ENCODE measurements around the gene PKP4.

The PKP4 gene

GRCh38 chr2:158670292-158670691 is 213.5 kb downstream of the PKP4 start:
- TF ChIP-seq CTCF (IDR thresholded peaks at IDR 0.05; ENCODE audit: low read depth, low read length) = no peak
- H3K4me3 ChIP-seq (ENCODE audit: low read depth, low read length) = no peak overlapping the region

GRCh38 chr2:158671360-158672245 is 214.9 kb downstream of the PKP4 start:
- H3K4me3 ChIP-seq (ENCODE audit: low read depth, low read length) = no peak overlapping the region
- TF ChIP-seq CTCF (IDR thresholded peaks at IDR 0.05; ENCODE audit: low read depth, low read length) = no peak

- no peak for TF ChIP-seq CTCF (IDR thresholded peaks at IDR 0.05; ENCODE audit: low read depth, low read length)
- H3K4me3 ChIP-seq (ENCODE audit: low read depth, low read length) = no peak overlapping the region
These were observed 219.5 kb downstream of the PKP4 start for GRCh38 chr2:158676295-158676694.

GRCh38 chr2:158676696-158677095 is 219.9 kb downstream of the PKP4 start:
- TF ChIP-seq CTCF (IDR thresholded peaks at IDR 0.05; ENCODE audit: low read depth, low read length) = no peak
- no peak overlapping the region for H3K4me3 ChIP-seq (ENCODE audit: low read depth, low read length)

- H3K4me3 ChIP-seq (ENCODE audit: low read depth, low read length) = no peak overlapping the region
- no peak for TF ChIP-seq CTCF (IDR thresholded peaks at IDR 0.05; ENCODE audit: low read depth, low read length)
These were observed 220.8 kb downstream of the PKP4 start for GRCh38 chr2:158677542-158677941.

GRCh38 chr2:158681816-158682215 is 225.1 kb downstream of the PKP4 start:
- no peak overlapping the region for H3K4me3 ChIP-seq (ENCODE audit: low read depth, low read length)
- no peak for TF ChIP-seq CTCF (IDR thresholded peaks at IDR 0.05; ENCODE audit: low read depth, low read length)

- no peak for TF ChIP-seq CTCF (IDR thresholded peaks at IDR 0.05; ENCODE audit: low read depth, low read length)
- no peak overlapping the region for H3K4me3 ChIP-seq (ENCODE audit: low read depth, low read length)
These were observed 228.9 kb downstream of the PKP4 start for GRCh38 chr2:158685646-158686045.
